MM.1S (cell line): ENCODE results near the gene RUBCN.

Experiments used
- DNase-seq: peaks from one replicate; pipeline ENCODE4 v3.0.0-alpha.2; 2015
- H2AFZ ChIP-seq: fragments of 300-600 bp; sonication (generic); 2 replicates; pipeline ENCODE4 v1.6.0; 2016; ENCODE audit warnings: antibody characterized with exemption, low read length
- H3F3A ChIP-seq: fragments of 300-600 bp; sonication (generic); 2 replicates; pipeline ENCODE4 v1.6.1; 2016; ENCODE audit warnings: mild to moderate bottlenecking, antibody characterized with exemption, low read length, moderate library complexity, mixed read lengths; ENCODE audit not compliant: insufficient read depth
- H3K27ac ChIP-seq: fragments of 300-600 bp; sonication (generic); 2 replicates; pipeline ENCODE4 v1.5.1; 2016; ENCODE audit warnings: mild to moderate bottlenecking, low read length
- H3K27me3 ChIP-seq: fragments of 300-600 bp; sonication (generic); replicated peaks from 2 replicates; pipeline ENCODE4 v1.6.0; 2016; ENCODE audit warnings: low read length; ENCODE audit not compliant: insufficient read depth
- H3K36me3 ChIP-seq: fragments of 300-600 bp; sonication (generic); replicated peaks from 2 replicates; pipeline ENCODE4 v1.6.1; 2016; ENCODE audit warnings: mild to moderate bottlenecking, low read length, mixed read lengths; ENCODE audit not compliant: insufficient read depth
- H3K4me1 ChIP-seq: fragments of 300-600 bp; sonication (generic); 2 replicates; pipeline ENCODE4 v1.6.1; 2016; ENCODE audit warnings: low read length, mixed read lengths
- H3K4me2 ChIP-seq: fragments of 300-600 bp; sonication (generic); 2 replicates; pipeline ENCODE4 v1.6.0; 2016; ENCODE audit warnings: low read depth, low read length
- H3K4me3 ChIP-seq: fragments of 300-600 bp; sonication (generic); 2 replicates; pipeline ENCODE4 v1.5.1; 2016; ENCODE audit warnings: low read length, mixed read lengths
- H3K79me2 ChIP-seq: fragments of 300-600 bp; sonication (generic); 2 replicates; pipeline ENCODE4 v1.6.1; 2016; ENCODE audit warnings: mixed run types, low read length, mixed read lengths
- H3K9ac ChIP-seq: fragments of 300-600 bp; sonication (generic); 2 replicates; pipeline ENCODE4 v1.6.1; 2016; ENCODE audit warnings: low read length, mixed read lengths
- H3K9me2 ChIP-seq: fragments of 300-600 bp; sonication (generic); replicated peaks from 2 replicates; pipeline ENCODE4 v1.6.1; 2016; ENCODE audit warnings: mild to moderate bottlenecking, low read length, mixed read lengths; ENCODE audit not compliant: insufficient read depth
- H3K9me3 ChIP-seq: fragments of 300-600 bp; sonication (generic); replicated peaks from 2 replicates; pipeline ENCODE4 v1.6.1; 2016; ENCODE audit warnings: mild to moderate bottlenecking, low read length, mixed read lengths; ENCODE audit not compliant: insufficient read depth
- H4K20me1 ChIP-seq: fragments of 300-600 bp; sonication (generic); 2 replicates; pipeline ENCODE4 v1.6.1; 2016; ENCODE audit warnings: mild to moderate bottlenecking, low read length, moderate library complexity, mixed read lengths; ENCODE audit not compliant: insufficient read depth
- EZH2 ChIP-seq: fragments of 300-600 bp; sonication (generic); optimal IDR thresholded peaks from 2 replicates; pipeline ENCODE3; 2017; ENCODE audit warnings: low read depth, mild to moderate bottlenecking, antibody characterized with exemption, low read length, mixed read lengths
- EZH2phosphoT487 ChIP-seq: fragments of 300-600 bp; sonication (generic); IDR thresholded peaks from 2 replicates; pipeline ENCODE4 v1.6.1; 2018; ENCODE audit warnings: antibody characterized with exemption, low read length
- TF ChIP-seq, protein P1 (sequence below): fragments of 300-600 bp; sonication (generic); IDR thresholded peaks from 2 replicates; pipeline ENCODE4 v1.5.1; 2016; ENCODE audit warnings: antibody characterized with exemption, low read length, mixed read lengths

RUBCN gene

GRCh38 chr3:197746209-197746608 is 9.5 kb upstream of the RUBCN start:
- Histone ChIP-seq H3K9me3 (no peaks in the 10 kb centered on the region), H3K27me3 (no peaks in the 10 kb centered on the region), H3K9ac (no peak overlapping the region), H3K27ac (no peak overlapping the region), H3K4me2 (no peak overlapping the region), H3K79me2 (peaks cover 4% of the 10 kb centered on the region), H3K4me1 (peaks cover 9% of the 10 kb centered on the region), H3K4me3 (no peak overlapping the region), H2AFZ (no peak overlapping the region), H4K20me1 (no peaks in the 10 kb centered on the region), H3F3A (peaks cover 28% of the 10 kb centered on the region), H3K36me3 (no peaks in the 10 kb centered on the region), H3K9me2 (no peaks in the 10 kb centered on the region)
- DNase-seq: no peak
- TF ChIP-seq EZH2phosphoT487: no peak
- TF ChIP-seq, protein P1, sequence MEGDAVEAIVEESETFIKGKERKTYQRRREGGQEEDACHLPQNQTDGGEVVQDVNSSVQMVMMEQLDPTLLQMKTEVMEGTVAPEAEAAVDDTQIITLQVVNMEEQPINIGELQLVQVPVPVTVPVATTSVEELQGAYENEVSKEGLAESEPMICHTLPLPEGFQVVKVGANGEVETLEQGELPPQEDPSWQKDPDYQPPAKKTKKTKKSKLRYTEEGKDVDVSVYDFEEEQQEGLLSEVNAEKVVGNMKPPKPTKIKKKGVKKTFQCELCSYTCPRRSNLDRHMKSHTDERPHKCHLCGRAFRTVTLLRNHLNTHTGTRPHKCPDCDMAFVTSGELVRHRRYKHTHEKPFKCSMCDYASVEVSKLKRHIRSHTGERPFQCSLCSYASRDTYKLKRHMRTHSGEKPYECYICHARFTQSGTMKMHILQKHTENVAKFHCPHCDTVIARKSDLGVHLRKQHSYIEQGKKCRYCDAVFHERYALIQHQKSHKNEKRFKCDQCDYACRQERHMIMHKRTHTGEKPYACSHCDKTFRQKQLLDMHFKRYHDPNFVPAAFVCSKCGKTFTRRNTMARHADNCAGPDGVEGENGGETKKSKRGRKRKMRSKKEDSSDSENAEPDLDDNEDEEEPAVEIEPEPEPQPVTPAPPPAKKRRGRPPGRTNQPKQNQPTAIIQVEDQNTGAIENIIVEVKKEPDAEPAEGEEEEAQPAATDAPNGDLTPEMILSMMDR: no peak
- no peak for TF ChIP-seq EZH2

DNA sequence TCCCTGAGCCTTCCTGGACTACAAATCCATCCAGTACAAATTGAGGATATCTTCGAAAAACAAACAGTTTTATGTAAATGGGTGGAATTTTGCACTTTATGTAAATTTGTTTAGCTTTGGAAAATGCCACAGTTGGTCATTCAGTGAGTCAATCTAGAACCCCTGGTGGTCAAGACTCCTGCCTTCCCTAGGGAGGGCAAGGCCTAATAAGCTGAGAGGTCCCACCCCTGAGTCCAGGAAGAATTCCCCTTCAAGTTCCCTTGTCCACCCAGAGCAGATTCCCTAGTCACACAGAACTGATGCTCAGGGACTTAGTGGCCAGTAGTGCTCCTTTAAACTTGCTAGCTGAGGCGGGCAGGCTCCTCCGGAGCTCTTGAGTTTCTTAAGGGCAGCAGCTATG is 6.1 kb upstream of the RUBCN start:
- H3K9me3 ChIP-seq: no peaks in the 10 kb centered on the region
- no peaks in the 10 kb centered on the region for H3K9me2 ChIP-seq
- H3F3A ChIP-seq: 0 out of 2 replicates have a peak, but pooled peaks cover under 1% of the 10 kb centered on the region
- no peak overlapping the region for H3K4me3 ChIP-seq
- H2AFZ ChIP-seq: no peak overlapping the region
- no peak overlapping the region for H3K9ac ChIP-seq
- no peak overlapping the region for H3K27ac ChIP-seq
- TF ChIP-seq EZH2phosphoT487 (no peak), EZH2 (no peak)
- TF ChIP-seq, protein P1: no peak
- H3K27me3 ChIP-seq: no peaks in the 10 kb centered on the region
- H3K36me3 ChIP-seq: no peaks in the 10 kb centered on the region
- H3K4me2 ChIP-seq: no peak overlapping the region
- H4K20me1 ChIP-seq: no peaks in the 10 kb centered on the region
- no peak for DNase-seq
- 0 out of 2 replicates have a peak, but pooled peaks cover 3% of the 10 kb centered on the region for H3K4me1 ChIP-seq
- H3K79me2 ChIP-seq: no peaks in the 10 kb centered on the region

DNA sequence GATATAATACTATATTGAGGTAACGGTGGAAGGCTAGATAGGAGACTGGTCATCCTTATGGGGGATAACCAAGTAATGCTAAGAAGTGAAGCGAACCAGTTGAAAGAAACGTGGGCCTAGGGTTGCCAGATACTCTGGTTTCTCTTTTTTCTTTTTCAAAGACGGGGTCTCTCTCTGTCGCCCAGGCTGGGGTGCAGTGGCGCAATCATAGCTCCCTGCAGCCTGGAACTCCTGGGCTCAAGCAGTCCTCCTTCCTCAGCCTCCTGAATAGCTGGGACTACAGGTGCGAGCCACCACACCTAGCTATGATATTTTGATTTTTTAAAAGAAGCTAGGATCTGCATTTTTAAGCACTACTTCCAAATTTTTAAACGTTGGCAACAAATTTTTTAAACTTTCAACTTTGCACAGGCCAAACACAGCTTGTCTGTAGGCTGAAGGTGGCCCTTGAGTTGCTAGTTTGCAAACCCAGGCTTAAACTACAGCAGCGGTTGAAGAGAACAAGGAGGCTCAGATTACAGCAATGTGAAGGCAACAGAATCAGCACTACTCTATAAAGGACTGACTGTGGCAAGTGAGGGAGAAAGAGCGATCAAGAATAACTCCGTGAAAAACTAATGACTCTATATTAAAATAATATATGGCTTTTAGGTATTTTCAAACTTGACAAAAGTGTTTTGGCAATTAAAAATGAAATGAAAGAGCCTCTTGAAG is 1.2 kb upstream of the RUBCN start:
- no peak for TF ChIP-seq EZH2
- TF ChIP-seq, protein P1: no peak
- TF ChIP-seq EZH2phosphoT487: no peak
- Histone ChIP-seq H3K9me3 (no peaks in the 10 kb centered on the region), H4K20me1 (peaks cover 3% of the 10 kb centered on the region; the same call in 1 of the 2 replicates), H3K9ac (peak overlapping the region; percentile 100), H3K27me3 (no peaks in the 10 kb centered on the region), H3K4me2 (peak overlapping the region; percentile 92), H2AFZ (peak overlapping the region; percentile 92), H3F3A (peaks cover 35% of the 10 kb centered on the region), H3K79me2 (peaks cover 29% of the 10 kb centered on the region), H3K9me2 (no peaks in the 10 kb centered on the region), H3K36me3 (peaks cover 3% of the 10 kb centered on the region; the same call in 1 of the 2 replicates), H3K4me3 (peak overlapping the region; percentile 94), H3K4me1 (peaks cover 30% of the 10 kb centered on the region), H3K27ac (peak overlapping the region; percentile 95)
- no peak for DNase-seq
